GM12875 (cell line): ENCODE data around the gene SMTNL2.
"Not testable (repeated sequence)": the region's sequence is repeated elsewhere in the genome, so short reads cannot be mapped to it uniquely, and the experiment has no call there.

Experiments used
- H3K4me3 ChIP-seq: one replicate; pipeline ENCODE4 v1.5.1; 2011; ENCODE audit warnings: low read depth, low read length, control low read depth
- CTCF ChIP-seq: IDR thresholded peaks from 2 replicates; pipeline ENCODE4 v1.5.1; 2011; ENCODE audit warnings: low read depth, mild to moderate bottlenecking, control low read depth, inconsistent platforms, low read length, moderate library complexity, borderline replicate concordance; ENCODE audit not compliant: insufficient read depth

The SMTNL2 gene

GRCh38 chr17:4598776-4599504, 14.6 kb downstream of the SMTNL2 start:
- H3K4me3 ChIP-seq = no peak overlapping the region
- TF ChIP-seq CTCF = no peak

GRCh38 chr17:4599505-4600281, 15.4 kb downstream of the SMTNL2 start:
- no peak overlapping the region for H3K4me3 ChIP-seq
- TF ChIP-seq CTCF = no peak

GRCh38 chr17:4600563-4600962, 16.2 kb downstream of the SMTNL2 start:
- no peak overlapping the region for H3K4me3 ChIP-seq
- no peak for TF ChIP-seq CTCF

- no peak for TF ChIP-seq CTCF
- no peak overlapping the region for H3K4me3 ChIP-seq
Observed at GRCh38 chr17:4601326-4601725, 17.0 kb downstream of the SMTNL2 start.

GRCh38 chr17:4602041-4602440, 17.7 kb downstream of the SMTNL2 start:
- no peak for TF ChIP-seq CTCF
- H3K4me3 ChIP-seq = no peak overlapping the region

- TF ChIP-seq CTCF = no peak
Observed at GRCh38 chr17:4604111-4604644, 19.8 kb downstream of the SMTNL2 start.

GRCh38 chr17:4604736-4605135, 20.4 kb downstream of the SMTNL2 start:
- not testable (repeated sequence) for H3K4me3 ChIP-seq

More at GRCh38 chr17:4604111-4604644, 19.8 kb downstream of the SMTNL2 start:
- H3K4me3 ChIP-seq = no peak overlapping the region
